H1 (cell line): Measurements from ENCODE around the gene UPK1B. TPM values are rescaled to one million over a fixed set of nuclear protein-coding genes. Genes with fewer than 3 reads are reported as not detected.

Experiments used
- CTCF ChIA-PET: fragments of 300-600 bp; sonication (Branson Sonifier 250); formaldehyde crosslinking; loops from one replicate; lab custom pipeline; 2021; ENCODE audit not compliant: partially characterized antibody; lab: Charles Lee
- POLR2A ChIA-PET: fragments of 300-600 bp; sonication (Branson Sonifier 250); formaldehyde crosslinking; loops from one replicate; lab custom pipeline; 2021; ENCODE audit warnings: inconsistent platforms; ENCODE audit not compliant: partially characterized antibody; lab: Charles Lee
- DNase-seq, 2 experiments: peaks; one replicate each; pipeline versions ENCODE4 v3.0.0 to v3.0.0-alpha.2; 2010 to 2022; ENCODE audit warnings: low spot score in 2 of 2, low read depth in 1 of 2, mixed read lengths in 1 of 2
- FAIRE-seq: peaks from 2 replicates; lab custom pipeline; 2011; peaks lifted over from hg19 to GRCh38; lab: Jason Lieb, UNC
- H2AFZ ChIP-seq: 2 replicates; pipeline ENCODE4 v1.8.1; 2012; ENCODE audit warnings: low read length, inconsistent platforms
- H2AK5ac ChIP-seq: 2 replicates; pipeline ENCODE4 v1.6.1; 2013; ENCODE audit warnings: low read depth, low read length
- H2BK120ac ChIP-seq: replicated peaks from 2 replicates; pipeline ENCODE3; 2013; ENCODE audit warnings: low read depth, low read length, inconsistent platforms
- H2BK12ac ChIP-seq: 2 replicates; pipeline ENCODE4 v1.6.1; 2013; ENCODE audit warnings: low read depth, low read length
- H2BK15ac ChIP-seq: 2 replicates; pipeline ENCODE4 v1.6.1; 2013; ENCODE audit warnings: low read length
- H2BK20ac ChIP-seq: 2 replicates; pipeline ENCODE4 v1.6.1; 2013; ENCODE audit warnings: low read length
- H2BK5ac ChIP-seq: 2 replicates; pipeline ENCODE4 v1.6.1; 2013; ENCODE audit warnings: low read depth, low read length
- H3K14ac ChIP-seq: 2 replicates; pipeline ENCODE4 v1.6.1; 2013; ENCODE audit warnings: inconsistent platforms; ENCODE audit not compliant: insufficient read length
- H3K18ac ChIP-seq: 2 replicates; pipeline ENCODE4 v1.6.1; 2013; ENCODE audit warnings: low read length; ENCODE audit errors: extremely low read depth
- H3K23ac ChIP-seq: 2 replicates; pipeline ENCODE4 v1.6.1; 2013; ENCODE audit warnings: inconsistent platforms; ENCODE audit not compliant: insufficient read length
- H3K23me2 ChIP-seq: 2 replicates; pipeline ENCODE4 v1.6.1; 2013; ENCODE audit warnings: low read depth, low read length
- H3K27ac ChIP-seq: 2 replicates; pipeline ENCODE4 v1.6.1; 2011; ENCODE audit warnings: low read depth, low read length, inconsistent platforms
- H3K27me3 ChIP-seq, 4 experiments: replicated peaks in 1 of 4; 1 replicate in 1 of 4; 2 replicates in 3 of 4; pipeline versions ENCODE4 v1.6.1 to v1.8.1; 2011 to 2013; ENCODE audit warnings: low read length in 3 of 4, mild to moderate bottlenecking in 3 of 4, inconsistent platforms in 2 of 4, mixed read lengths in 2 of 4, moderate library complexity in 1 of 4; ENCODE audit not compliant: control insufficient read depth in 3 of 4, insufficient read depth in 3 of 4; ENCODE audit errors: extremely low read depth in 1 of 4
- H3K36me3 ChIP-seq, 4 experiments: 2 replicates each; pipeline versions ENCODE4 v1.6.1 to v1.8.1; 2011 to 2013; ENCODE audit warnings: mild to moderate bottlenecking in 4 of 4, low read length in 3 of 4, moderate library complexity in 2 of 4, control low read depth in 1 of 4, inconsistent platforms in 1 of 4; ENCODE audit not compliant: insufficient read depth in 4 of 4, control insufficient read depth in 2 of 4
- H3K4ac ChIP-seq: replicated peaks from 2 replicates; pipeline ENCODE3; 2013; ENCODE audit warnings: low read length, low read depth, mixed read lengths, inconsistent platforms; ENCODE audit not compliant: insufficient read length
- H3K4me1 ChIP-seq, 4 experiments: replicated peaks in 1 of 4; 1 replicate in 1 of 4; 2 replicates in 3 of 4; pipeline versions ENCODE4 v1.6.1 to v1.8.1; 2011 to 2013; ENCODE audit warnings: low read length in 3 of 4, inconsistent platforms in 2 of 4, mixed read lengths in 1 of 4; ENCODE audit not compliant: insufficient read depth in 4 of 4, control insufficient read depth in 3 of 4
- H3K4me2 ChIP-seq, 2 experiments: 2 replicates each; pipeline versions ENCODE4 v1.6.1 to v1.8.1; 2011 to 2013; ENCODE audit warnings: low read depth in 2 of 2, low read length in 2 of 2, control low read depth in 1 of 2, inconsistent platforms in 1 of 2, mild to moderate bottlenecking in 1 of 2; ENCODE audit not compliant: insufficient read depth in 1 of 2
- H3K4me3 ChIP-seq, 4 experiments: fragments of 200-600, 300-600 bp in 1 of 4; sonication (generic), shearing (Covaris generic), sonication (Bioruptor Twin) in 1 of 4; 2 replicates each; pipeline versions ENCODE4 v1.5.1 to v1.8.1; 2011 to 2016; ENCODE audit warnings: low read length in 4 of 4, low read depth in 3 of 4, control low read depth in 2 of 4, inconsistent platforms in 2 of 4, mild to moderate bottlenecking in 2 of 4, mixed read lengths in 1 of 4, moderate library complexity in 1 of 4; ENCODE audit not compliant: insufficient read depth in 2 of 4; ENCODE audit errors: extremely low read depth in 1 of 4
- H3K56ac ChIP-seq: replicated peaks from 2 replicates; pipeline ENCODE3; 2013; ENCODE audit warnings: low read depth, mild to moderate bottlenecking, mixed read lengths, low read length, inconsistent platforms; ENCODE audit not compliant: insufficient read length
- H3K79me1 ChIP-seq: 2 replicates; pipeline ENCODE4 v1.6.1; 2013; ENCODE audit warnings: low read depth, low read length, control low read depth
- H3K79me2 ChIP-seq, 2 experiments: 2 replicates each; pipeline versions ENCODE4 v1.6.1 to v1.8.1; 2012 to 2013; ENCODE audit warnings: low read length in 2 of 2, mild to moderate bottlenecking in 2 of 2, inconsistent platforms in 1 of 2; ENCODE audit not compliant: insufficient read depth in 2 of 2, control insufficient read depth in 1 of 2
- H3K9ac ChIP-seq, 4 experiments: replicated peaks in 1 of 4; 1 replicate in 1 of 4; 2 replicates in 3 of 4; pipeline versions ENCODE4 v1.6.1 to v1.8.1; 2011 to 2013; ENCODE audit warnings: low read depth in 3 of 4, low read length in 3 of 4, control low read depth in 2 of 4, mild to moderate bottlenecking in 2 of 4, moderate library complexity in 2 of 4, inconsistent platforms in 1 of 4; ENCODE audit errors: extremely low read depth in 1 of 4
- H3K9me3 ChIP-seq, 2 experiments: 2 replicates each; pipeline versions ENCODE4 v1.6.1 to v1.8.1; 2012 to 2013; ENCODE audit warnings: mild to moderate bottlenecking in 2 of 2, moderate library complexity in 2 of 2, control low read depth in 1 of 2, inconsistent platforms in 1 of 2, low read depth in 1 of 2, low read length in 1 of 2, mixed read lengths in 1 of 2; ENCODE audit not compliant: insufficient read depth in 2 of 2
- H4K20me1 ChIP-seq, 2 experiments: replicated peaks in 1 of 2; 2 replicates each; pipeline versions ENCODE3 to v1.8.1; 2011 to 2013; ENCODE audit warnings: inconsistent platforms in 2 of 2, low read length in 2 of 2, mild to moderate bottlenecking in 1 of 2; ENCODE audit not compliant: insufficient read depth in 2 of 2, control insufficient read depth in 1 of 2
- H4K5ac ChIP-seq: 2 replicates; pipeline ENCODE4 v1.6.1; 2013; ENCODE audit warnings: low read length, low read depth, mixed read lengths, inconsistent platforms; ENCODE audit not compliant: insufficient read length
- H4K8ac ChIP-seq: 2 replicates; pipeline ENCODE4 v1.8.0; 2013; ENCODE audit warnings: mild to moderate bottlenecking, moderate library complexity, low read length, inconsistent platforms; ENCODE audit not compliant: insufficient read depth; ENCODE audit errors: extremely low read depth
- H4K91ac ChIP-seq: replicated peaks from 2 replicates; pipeline ENCODE3; 2013; ENCODE audit warnings: low read length, mixed read lengths, inconsistent platforms; ENCODE audit not compliant: insufficient read length
- ASH2L ChIP-seq: fragments of 200-600, 300-600 bp; sonication (generic); IDR thresholded peaks from one replicate; pipeline ENCODE4 v1.7.1; 2017; ENCODE audit warnings: low read length
- ATF2 ChIP-seq: IDR thresholded peaks from 2 replicates; pipeline ENCODE4 v1.6.1; 2012; ENCODE audit warnings: low read length, inconsistent platforms
- ATF3 ChIP-seq: IDR thresholded peaks from 2 replicates; pipeline ENCODE4 v1.6.1; 2011; ENCODE audit warnings: low read depth, mild to moderate bottlenecking, low read length; ENCODE audit not compliant: insufficient read depth
- BRCA1 ChIP-seq: IDR thresholded peaks from 2 replicates; pipeline ENCODE4 v1.6.1; 2012; ENCODE audit warnings: low read depth, low read length, improper control_type of control experiment
- EGR1 ChIP-seq: IDR thresholded peaks from 2 replicates; pipeline ENCODE4 v1.6.1; 2011; ENCODE audit warnings: low read depth, low read length, borderline replicate concordance
- FOSL1 ChIP-seq: IDR thresholded peaks from 2 replicates; pipeline ENCODE4 v1.6.1; 2011; ENCODE audit warnings: mild to moderate bottlenecking, low read depth, low read length, moderate library complexity; ENCODE audit not compliant: insufficient read depth
- JUND ChIP-seq: IDR thresholded peaks from 2 replicates; pipeline ENCODE4 v1.6.1; 2011; ENCODE audit warnings: mild to moderate bottlenecking, improper control_type of control experiment, low read length
- KDM5A ChIP-seq: fragments of 200-600 bp; IDR thresholded peaks from 2 replicates; pipeline ENCODE4 v1.7.1; 2012; ENCODE audit warnings: mild to moderate bottlenecking, low read length, inconsistent platforms, mixed read lengths
- RBBP5 ChIP-seq: IDR thresholded peaks from 2 replicates; pipeline ENCODE4 v1.7.1; 2012; ENCODE audit warnings: low read depth, mild to moderate bottlenecking, inconsistent platforms, low read length, moderate library complexity, borderline replicate concordance
- RFX5 ChIP-seq: IDR thresholded peaks from 2 replicates; pipeline ENCODE4 v1.6.1; 2011; ENCODE audit warnings: low read depth, low read length, improper control_type of control experiment, borderline replicate concordance
- SP1 ChIP-seq: IDR thresholded peaks from 2 replicates; pipeline ENCODE4 v1.6.1; 2011; ENCODE audit warnings: low read depth, low read length
- SP4 ChIP-seq: IDR thresholded peaks from 2 replicates; pipeline ENCODE4 v1.6.1; 2012; ENCODE audit warnings: low read length, inconsistent platforms
- TCF12 ChIP-seq: IDR thresholded peaks from 2 replicates; pipeline ENCODE4 v1.6.1; 2011; ENCODE audit warnings: low read depth, mild to moderate bottlenecking, low read length
- TEAD4 ChIP-seq: IDR thresholded peaks from 2 replicates; pipeline ENCODE4 v1.6.1; 2012; ENCODE audit warnings: low read depth, low read length, inconsistent platforms, mixed read lengths
- polyA plus RNA-seq, 7 experiments: library from polyadenylated mRNA; depleted of rRNA in 3 of 7; stranded (reverse) in 5 of 7; unstranded in 2 of 7; fragments of >200 nt in 5 of 7; fragments of 200-250 nt in 2 of 7; gene quantifications; 1 replicate in 5 of 7; 2 replicates in 1 of 7; 4 replicates in 1 of 7; pipeline versions ENCODE4 v1.2.1 to v1.2.3, GENCODE V29; 2011 to 2013; ENCODE audit warnings: missing spikeins in 2 of 7, mixed read lengths in 2 of 7
- total RNA-seq: library from RNA; stranded (reverse); fragmentation: NEBNext Ultra II Directional; extraction: Animal tissue kit (Norgen Biotek cat#: 25700); gene quantifications from 2 replicates; pipeline ENCODE4 v1.2.1, GENCODE V29; 2021

Gene UPK1B
- total and polyA plus RNA-seq, 2 of the 8 experiments (the other 6 are each of a cell fraction or from before 2014, with no cell fraction given) = 0.67 to 0.68 TPM

DNA sequence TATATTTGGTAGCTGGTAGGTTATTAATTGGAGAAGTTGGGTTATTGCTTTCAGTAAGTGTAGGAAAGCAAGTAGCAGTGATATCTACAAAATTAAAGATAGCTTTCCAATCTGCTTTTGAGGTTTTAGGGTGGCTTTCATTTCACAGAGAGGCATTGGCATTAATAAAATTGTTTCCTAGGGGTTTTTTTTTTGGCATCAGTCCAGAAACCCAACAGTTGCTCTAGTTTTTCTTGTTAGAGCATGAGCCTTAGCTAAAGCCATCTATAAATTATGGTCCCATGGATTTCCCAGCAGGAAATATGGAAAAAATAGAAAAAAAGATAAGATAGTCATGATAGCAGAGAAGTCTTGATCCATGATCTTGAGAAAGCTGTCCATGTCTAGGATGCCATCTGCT, 70.3 kb downstream of the UPK1B start:
- CTCF ChIA-PET = interaction anchor here (0.6 to 0.7 kb wide), 2 partner anchors 110 to 440 kb away, joined by 3 to 4 read pairs; no protein-coding TSS in a partner anchor
- peaks cover 4 to 17% of the 10 kb centered on the region in 2 experiments; a peak in 3 of 4 replicates for H3K79me2 ChIP-seq
- no peak for TF ChIP-seq KDM5A
- TF ChIP-seq FOSL1 = no peak
- TF ChIP-seq ATF3 = no peak
- TF ChIP-seq EGR1 = no peak
- TF ChIP-seq ASH2L = no peak
- no peak for TF ChIP-seq JUND
- no peak for TF ChIP-seq ATF2
- no peak for TF ChIP-seq BRCA1
- no peak for TF ChIP-seq RFX5
- TF ChIP-seq TCF12 = no peak
- no peak for TF ChIP-seq RBBP5
- no peak for TF ChIP-seq TEAD4
- no peak for TF ChIP-seq SP1
- TF ChIP-seq SP4 = no peak

More for the DNA sequence above, 70.3 kb downstream of the UPK1B start:
- Histone ChIP-seq H3K79me1 (no peaks in the 10 kb centered on the region), H3K9me3 (peaks cover 4 to 13% of the 10 kb centered on the region in 2 experiments; a peak in 1 of 4 replicates), H4K20me1 (no peaks in the 10 kb centered on the region), H3K36me3 (no peaks in the 10 kb centered on the region; a peak in 1 of 8 replicates), H2BK15ac (no peak overlapping the region), H3K27me3 (no peaks in the 10 kb centered on the region; a peak in 1 of 7 replicates), H3K4me3 (no peak overlapping the region), H3K56ac (no peak overlapping the region), H3K4me1 (0 out of 7 replicates have a peak, but pooled peaks cover 0 to 1% (median 0%) of the 10 kb centered on the region in 4 experiments), H3K23ac (no peak overlapping the region), H4K5ac (no peak overlapping the region), H2BK5ac (no peak overlapping the region), H2BK12ac (no peak overlapping the region), H3K23me2 (peaks cover 6% of the 10 kb centered on the region; the same call in 1 of the 2 replicates), H2BK20ac (no peak overlapping the region), H3K18ac (no peak overlapping the region), H3K4me2 (no peak overlapping the region), H3K4ac (no peak overlapping the region), H2AK5ac (no peak overlapping the region), H3K9ac (no peak overlapping the region), H4K8ac (no peak overlapping the region), H4K91ac (no peak overlapping the region), H3K27ac (no peak overlapping the region), H2AFZ (no peak overlapping the region), H3K14ac (no peak overlapping the region), H2BK120ac (no peak overlapping the region)
- FAIRE-seq (no peak), DNase-seq (no peak)
- POLR2A ChIA-PET = no interaction called here
